GM21515 (cell line): ENCODE data around the gene ATG4B.

Experiments used
- ATAC-seq: cut with Tn5 transposase; IDR thresholded peaks from one replicate; pipeline ENCODE4 v1.9.1; 2021; ENCODE audit not compliant: unreplicated experiment

The ATG4B gene

DNA sequence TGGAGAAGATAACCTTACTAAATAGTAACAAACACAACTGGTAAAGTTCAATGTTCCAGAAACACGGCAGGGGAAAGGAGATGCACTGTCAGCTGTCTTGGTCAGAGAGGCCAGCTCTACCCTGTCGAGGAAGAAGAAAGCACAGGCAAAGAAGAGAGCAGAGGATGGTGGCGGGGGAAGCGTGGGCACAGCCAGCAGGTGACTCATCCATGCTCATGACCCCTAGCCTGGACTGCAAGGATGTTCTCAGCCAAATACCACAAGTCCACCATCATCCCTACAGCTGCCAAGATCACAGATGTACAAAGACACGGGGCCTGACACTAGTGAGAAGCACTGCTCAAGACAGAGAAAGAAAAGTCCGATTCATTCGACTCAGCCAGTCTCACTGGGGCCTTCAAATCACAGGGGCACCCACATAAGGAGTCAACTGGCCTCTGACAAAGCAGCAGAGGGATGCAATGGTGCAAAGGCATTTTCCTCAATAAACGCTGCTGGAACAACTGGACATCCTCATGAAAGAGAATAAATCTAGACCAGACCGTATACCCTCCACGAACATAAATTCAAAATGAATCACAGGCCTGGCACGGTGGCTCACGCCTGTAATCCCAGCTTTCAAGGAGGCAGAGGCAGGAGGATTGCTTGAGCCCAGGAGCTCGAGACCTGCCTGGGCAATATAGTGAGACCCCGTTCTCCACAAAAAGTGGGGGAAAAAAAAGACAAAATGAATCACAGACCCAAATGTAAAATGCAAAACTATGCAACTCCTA is 43.5 kb downstream of the ATG4B start:
- no peak for ATAC-seq

DNA sequence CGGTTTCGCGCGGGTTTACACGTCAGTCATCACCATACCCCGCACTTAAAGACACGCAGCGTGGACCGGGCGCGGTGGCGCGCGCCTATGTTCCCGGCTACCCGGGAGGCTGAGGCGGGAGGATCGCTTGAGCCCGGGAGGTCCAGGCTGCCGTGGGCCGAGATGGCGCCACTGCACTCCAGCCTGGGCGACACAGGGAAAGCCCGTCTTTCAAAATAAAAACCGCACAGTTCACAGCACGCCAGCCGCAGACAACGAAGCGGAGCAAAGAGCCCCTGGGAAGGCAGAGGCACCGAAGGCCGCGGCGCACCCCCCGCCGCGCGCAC is 48.8 kb downstream of the ATG4B start:
- ATAC-seq, result peak; percentile 22

DNA sequence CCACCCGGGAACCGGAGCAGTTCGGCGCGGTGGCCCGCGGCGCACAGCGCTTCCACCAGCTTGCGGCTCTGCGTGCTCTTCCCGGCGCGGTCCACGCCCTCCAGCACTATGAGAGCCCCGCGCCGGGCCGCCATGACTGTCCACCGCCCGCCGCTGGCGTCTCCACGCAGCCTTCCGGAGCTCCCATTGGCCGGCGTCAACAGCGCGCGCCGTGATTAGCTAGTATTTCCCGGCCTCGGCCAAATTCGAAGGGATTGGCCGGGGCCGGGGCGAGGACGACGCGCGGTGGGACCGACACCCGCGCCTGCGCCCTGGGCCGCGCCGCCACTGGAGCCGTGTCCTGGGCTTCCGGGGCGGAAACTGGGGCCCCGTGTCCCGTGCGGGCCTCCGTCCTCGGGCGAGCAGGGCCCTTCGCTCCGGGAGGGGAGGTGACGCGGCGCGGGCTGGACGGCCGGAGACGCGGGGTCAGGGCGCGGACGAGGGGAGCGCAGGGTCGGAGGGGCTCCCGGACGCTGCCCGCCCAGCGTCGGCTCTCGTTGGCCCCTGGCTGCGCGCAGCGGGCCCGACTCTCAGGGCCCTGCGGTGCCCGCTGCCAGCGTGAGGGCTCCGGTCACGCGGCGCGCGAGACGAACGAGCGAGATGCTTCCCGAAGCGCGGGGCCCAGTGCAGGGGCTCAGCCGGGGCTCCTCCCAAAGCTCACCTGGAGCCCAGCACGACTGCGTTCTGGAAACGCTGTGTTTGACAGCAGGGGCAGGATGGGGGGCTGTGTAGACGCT is 49.3 kb downstream of the ATG4B start, which contains the start of gene DTYMK:
Gene DTYMK (minus strand): TSS at position 166 of the 776 bp plus-strand sequence. CDS start 32 bp downstream, at position 134.
- peak; percentile 93 for ATAC-seq

DNA sequence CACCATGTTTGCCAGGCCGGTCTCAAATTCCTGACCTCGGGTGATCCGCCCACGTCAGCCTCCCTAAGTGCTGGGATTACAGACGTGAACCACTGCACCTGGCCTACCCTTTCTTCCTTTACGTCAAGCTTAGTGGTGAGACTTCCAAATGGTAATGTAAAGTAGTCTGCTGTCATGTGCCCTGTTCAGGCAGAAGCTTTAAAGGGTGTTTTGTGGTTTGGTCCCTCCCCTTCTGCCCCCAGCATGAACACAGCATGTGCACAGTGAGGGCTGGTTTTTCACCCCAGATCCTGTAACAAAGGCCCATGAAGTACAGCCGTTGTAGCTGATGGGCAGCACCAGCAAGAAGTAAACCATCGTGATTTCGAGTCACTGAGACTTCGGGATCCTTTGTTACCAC is 51.8 kb downstream of the ATG4B start:
- ATAC-seq, result no peak

DNA sequence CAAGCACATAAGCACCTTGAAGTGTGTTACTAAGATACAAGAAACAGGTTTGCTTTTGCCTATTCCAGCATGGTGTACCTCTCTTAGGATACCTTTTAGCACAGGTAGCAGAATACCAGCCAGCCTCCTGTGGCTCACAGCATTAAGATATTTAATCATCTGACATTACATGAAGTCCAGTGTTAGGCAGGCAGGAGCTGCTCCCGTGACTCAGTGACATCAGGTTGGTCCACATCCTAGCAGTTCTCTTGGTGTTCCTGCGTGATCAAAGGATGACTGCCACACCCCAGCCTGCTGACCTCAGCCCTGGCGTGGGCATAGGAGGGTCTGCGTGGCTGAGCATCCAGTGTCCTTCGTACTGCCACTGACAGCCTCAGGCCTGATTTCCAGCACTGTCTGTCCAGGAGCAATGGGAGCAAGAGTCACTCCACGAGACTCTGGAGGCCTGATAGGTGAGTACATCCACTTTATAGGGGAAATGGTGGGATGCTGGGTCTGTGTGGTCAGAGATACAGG is 52.8 kb downstream of the ATG4B start:
- no peak for ATAC-seq

DNA sequence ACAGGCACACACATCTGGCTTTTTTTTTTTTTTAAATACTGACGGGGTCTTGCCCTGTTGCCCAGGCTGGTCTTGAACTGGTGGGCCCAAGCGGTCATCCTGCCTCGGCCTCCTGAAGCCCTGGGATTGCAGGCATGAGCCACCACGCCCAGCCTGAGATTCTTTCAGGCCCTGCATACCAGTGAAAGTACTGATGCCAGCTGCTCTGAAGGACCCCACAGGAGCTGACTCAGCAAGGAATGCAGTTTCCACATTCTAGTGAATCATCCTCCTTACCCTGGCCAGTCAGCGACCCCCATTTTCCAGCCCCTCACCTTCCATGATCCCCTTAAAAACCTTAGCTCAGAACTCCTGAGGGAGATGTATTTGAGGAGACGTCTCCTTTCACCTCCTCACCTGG is 55.0 kb downstream of the ATG4B start:
- ATAC-seq, result no peak

DNA sequence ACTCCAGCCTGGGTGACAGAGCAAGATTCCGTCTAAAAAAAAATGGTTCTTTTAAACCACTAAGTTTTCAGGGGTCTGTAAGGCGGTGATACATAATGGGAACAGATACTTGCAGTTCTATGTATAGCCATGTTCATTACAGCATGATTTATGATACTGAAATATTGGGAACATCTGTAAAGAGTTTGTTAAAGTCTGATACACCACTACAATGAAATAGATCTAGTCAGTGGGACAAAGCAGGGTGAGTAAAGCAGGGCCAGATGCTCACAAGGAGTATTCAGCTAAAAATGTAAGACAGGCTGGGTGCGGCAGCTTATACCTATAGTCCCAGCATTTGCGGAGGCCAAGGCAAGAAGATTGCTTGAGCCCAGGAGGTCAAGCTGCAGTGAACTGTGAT is 58.2 kb downstream of the ATG4B start:
- ATAC-seq, result no peak

DNA sequence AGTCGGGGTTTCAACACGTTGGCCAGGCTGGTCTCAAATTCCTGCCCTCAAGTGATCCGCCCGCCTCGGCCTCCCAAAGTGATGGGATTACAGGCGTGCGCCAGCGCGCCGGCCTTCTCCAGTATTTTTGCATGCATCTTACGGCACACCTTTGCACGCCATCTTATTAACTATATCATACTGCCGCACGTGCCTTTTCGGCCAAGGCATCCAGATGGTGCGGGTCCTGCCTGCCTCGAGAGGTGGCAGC is 63.6 kb downstream of the ATG4B start:
- ATAC-seq, result no peak

DNA sequence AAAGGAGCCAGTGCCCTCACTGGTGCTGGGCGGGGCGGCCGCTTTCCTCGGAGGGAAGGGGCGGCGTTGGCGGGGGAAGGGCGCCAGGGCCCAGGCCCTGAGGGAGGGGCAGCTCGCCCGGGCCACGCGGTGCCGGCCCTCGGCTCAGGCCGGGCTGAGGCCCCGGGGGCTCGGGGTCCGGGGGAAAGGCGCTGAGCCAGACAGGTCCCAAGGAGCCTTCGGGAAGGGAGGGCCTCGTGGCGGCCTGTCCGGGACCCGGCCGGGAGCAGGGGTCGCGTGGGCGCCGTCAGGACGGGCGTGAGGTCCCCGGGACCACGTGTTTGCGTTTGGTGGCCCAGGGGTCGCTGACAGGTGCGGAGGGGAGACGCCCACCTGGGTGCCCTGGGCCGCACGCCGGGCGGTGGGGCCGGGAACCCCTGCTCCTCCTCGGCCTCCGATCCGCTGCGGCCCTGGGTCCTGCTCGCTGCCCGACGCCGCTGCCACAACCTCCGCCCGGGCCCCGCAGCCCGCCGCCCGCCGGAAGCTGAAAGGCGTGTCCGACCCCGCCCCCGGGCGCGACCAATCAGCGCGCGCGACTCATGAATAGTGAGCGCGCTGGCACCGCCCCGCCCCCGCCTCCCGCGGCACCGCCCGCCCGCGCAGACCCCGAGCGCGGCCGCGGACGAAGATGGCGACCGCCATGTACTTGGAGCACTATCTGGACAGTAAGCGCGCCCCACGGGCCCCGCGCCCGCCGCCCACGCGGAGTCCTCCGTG is 64.1 kb downstream of the ATG4B start, which contains the start of gene ING5:
Gene ING5 (plus strand): TSS at position 641 of the 756 bp plus-strand sequence. CDS start 27 bp downstream, at position 668.
- peak; percentile 53 for ATAC-seq

DNA sequence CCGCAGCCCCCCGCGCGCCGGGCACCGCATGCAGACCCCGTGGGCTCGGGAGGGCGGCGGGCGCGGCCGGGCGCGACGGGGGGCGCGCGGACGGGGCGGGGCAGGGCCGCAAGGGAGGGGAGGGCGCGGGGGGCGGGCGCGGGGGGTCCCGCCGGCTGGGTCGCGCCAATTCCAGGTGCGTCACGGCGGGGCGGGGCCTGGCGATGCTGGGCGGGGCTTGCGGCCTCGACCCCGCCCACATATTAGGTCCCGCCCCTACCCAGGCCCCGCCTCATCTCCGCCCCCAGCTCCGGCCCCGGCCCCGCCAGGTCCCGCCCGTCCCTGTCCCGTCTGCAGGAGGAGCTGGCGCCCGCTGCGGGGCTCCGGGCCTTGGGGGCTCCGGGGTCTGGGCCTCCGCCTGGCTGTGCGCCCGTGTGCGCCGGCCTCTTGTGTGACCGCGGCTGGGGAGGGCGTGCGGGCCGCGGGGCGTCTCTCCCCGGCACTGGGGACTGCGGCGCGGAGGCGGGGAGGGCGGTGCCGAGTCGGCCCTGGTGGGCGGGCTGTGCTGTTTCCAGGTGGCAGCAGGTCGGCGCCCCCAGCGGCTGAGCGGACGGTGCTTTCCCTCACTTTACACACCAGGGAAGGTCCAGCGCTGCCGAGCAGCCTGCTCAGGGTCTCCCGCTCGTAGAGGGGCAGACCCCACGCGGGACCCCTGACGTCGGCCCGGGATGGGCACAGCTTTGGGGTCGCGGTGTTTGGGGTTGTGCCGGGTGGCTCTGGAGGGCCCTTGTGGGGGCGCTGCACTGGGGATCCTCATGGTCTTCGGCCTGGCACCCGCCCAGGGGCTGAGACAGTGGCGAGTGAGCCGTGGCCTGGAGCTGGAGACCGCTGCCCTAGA is 64.9 kb downstream of the ATG4B start:
- ATAC-seq, result peak; percentile 71

DNA sequence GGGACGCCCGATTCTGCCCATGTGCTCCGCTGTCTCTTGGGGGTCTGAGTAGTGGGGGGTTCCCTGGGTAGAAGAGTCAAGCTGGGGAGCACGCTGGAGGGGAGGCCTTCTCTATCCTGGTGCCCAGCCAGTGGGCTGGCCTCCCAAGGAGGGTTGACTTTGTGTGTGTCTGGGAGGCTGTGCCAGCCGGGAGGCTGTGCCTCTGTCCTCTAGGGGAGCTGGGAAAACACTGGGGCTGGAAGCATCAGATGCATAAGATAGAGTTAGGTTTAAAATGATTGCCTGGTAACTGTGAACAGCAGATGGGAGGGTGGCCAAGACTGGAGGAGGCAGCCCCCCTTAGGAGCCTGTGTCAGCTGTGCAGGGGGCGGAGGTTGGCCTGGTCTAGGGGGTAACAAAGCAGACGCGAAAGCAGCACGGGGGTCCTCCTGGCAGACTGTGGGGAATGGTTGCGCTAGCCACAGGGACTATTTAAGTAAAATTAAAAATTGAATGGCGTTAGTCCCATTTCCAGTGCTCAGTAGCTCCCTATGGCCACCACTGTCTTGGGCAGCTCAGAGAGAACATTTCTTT is 65.6 kb downstream of the ATG4B start:
- no peak for ATAC-seq

DNA sequence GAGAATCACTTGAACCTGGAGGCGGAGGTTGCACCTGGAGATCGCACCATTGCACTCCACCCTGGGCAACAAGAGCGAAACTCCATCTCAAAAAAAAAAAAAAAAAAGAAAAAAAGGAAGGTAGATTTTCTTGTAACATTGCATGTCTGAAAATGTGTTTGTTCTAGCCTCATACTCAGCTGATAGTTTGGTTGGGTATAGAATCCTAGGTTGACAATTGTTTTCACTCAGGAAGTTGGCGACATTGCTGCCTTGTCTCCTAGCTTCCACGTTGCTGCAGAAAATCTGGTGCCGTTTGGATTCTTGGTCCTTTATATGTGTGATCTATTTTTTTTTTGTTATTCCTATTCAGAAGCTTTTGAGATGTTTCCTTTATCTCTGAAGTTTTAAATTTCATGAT is 69.0 kb downstream of the ATG4B start:
- no peak for ATAC-seq

DNA sequence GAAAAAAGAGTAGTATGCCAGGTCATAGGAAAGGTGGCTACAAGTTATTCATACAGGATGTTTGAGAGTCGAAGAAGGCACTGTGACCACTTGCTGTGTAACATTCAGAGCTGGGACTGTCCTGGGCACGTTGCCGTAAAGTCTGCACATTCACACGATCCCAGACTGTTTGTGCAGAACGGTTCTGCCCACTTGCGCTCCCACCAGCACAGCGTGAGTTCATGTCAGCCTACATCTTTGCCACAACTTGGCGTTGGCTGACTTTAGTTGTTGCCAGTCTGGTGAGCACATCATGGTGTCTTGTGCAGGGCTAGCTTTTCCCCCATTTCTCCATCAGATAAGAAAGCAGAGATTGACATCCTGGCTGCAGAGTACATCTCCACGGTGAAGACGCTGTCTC is 71.4 kb downstream of the ATG4B start:
- no peak for ATAC-seq

DNA sequence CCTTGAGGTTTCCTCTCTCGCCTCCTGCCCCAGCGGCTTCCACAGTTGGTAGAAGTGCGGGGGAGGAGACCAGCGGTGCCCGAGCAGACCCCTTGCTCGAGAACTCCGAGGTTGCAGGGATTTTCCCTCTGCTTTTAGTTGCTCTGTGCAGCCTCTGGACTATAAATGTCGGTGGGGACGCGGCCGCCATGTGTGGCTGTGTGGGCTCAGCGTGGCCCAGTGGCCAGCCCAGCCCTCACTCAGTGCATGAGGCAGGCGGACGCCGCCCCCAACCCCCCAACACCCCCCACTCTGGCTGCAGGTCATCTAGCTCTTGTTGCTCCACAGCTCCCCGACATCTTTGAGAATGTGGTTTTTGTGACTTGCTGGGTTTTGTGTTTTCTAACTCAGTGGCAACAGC is 81.6 kb downstream of the ATG4B start:
- ATAC-seq, result no peak

DNA sequence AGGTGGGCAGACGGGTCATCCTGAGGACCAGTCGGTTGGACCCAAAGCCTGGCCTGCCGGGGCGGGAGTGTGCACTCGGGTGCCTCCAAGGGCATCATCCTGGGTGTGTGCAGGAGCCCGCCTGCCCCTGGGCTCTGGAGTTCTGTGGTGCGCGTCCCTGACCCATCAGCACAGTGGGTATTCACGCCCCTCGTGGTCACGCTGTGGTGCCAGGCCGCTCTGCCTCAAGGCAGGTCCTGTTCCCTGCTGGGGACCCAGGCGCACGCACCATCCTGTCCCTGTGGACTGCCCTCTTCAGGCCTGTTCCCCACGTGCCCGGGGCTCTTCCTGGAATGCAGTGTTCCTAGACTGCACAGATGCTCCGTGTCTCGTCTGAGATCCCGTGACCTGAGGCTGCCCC is 82.6 kb downstream of the ATG4B start:
- ATAC-seq, result no peak

DNA sequence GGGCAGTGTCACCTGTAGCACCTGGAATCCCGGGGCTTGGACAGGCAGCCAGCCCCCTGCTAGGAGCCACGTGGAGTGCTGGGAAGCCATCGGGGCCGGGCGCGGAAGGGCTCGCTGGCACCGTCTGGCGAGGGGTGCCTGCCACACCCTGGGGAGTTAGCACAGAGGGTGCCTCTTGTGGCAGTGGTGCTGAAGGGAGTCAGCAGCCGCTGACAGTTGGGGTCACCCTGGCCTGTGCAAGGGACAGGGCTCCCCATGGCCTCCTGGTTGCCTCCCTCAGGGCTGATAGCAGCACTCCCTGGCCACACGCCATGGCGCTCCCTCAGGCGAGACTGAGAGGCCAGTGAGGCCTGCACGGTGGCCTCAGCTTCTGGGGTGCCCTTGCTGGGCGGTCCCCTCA is 83.1 kb downstream of the ATG4B start:
- ATAC-seq, result no peak

DNA sequence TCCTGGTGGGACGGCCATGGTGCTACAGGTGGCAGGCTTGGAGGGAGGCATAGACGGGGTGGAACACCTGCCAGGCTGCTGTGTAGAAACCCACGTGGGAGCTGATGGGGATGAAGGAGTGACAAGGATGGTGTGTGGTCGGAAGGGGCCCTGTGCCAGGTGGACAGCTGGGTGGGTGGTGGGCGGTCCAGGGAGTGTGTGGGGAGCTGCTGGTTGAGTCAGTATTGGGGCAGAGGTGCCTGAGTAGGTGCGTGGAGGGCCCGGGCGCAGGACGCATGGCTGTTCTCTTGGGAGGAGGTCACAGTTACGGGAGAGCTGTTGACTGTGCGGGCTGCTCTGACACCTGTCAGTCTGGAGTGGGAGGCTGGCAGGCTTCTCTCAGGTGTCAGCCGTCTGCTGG is 84.4 kb downstream of the ATG4B start:
- no peak for ATAC-seq

DNA sequence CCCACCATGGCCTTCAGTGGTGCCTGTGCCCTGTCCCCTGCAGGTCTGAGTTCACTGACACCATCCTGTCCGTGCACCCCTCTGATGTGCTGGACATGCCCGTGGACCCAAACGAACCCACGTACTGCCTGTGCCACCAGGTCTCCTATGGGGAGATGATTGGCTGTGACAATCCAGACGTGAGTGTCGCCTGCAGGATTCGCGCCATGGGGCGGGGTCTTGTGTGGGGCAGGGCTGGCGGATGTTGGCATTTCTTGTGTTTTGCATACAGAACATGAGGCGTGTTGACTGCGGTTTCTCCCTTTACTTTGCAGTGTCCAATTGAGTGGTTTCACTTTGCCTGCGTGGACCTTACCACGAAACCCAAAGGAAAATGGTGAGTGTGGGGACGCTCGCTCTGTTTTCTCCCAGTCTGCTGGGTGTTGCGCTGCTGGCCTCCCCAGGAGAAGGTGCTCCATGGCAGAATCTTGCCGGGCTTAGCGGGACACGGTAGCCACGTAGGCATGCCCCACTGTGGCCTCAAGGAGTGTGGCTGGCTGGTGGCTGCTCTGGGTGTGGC is 85.5 kb downstream of the ATG4B start:
- ATAC-seq, result no peak
